Measurements from ENCODE around the gene NT5E.

The NT5E gene

GRCh38 chr6:85452441-85452881 is 2.6 kb downstream of the NT5E start:
- in situ Hi-C loops (cut with HindIII; ENCODE audit: low pct_ligation_motif_present, low sequenced_read_pairs): no loop called here
- Histone ChIP-seq H3K36me3 (replicated peaks) (no peaks in the 10 kb centered on the region), H3K27ac (peak overlapping the region; percentile 95), H3K27me3 (replicated peaks) (no peaks in the 10 kb centered on the region), H3K4me3 (ENCODE audit: low read depth, low read length) (peak overlapping the region; percentile 96)
- TF ChIP-seq CTCF (IDR thresholded peaks at IDR 0.05; ENCODE audit: low read depth, low read length, missing control alignments): no peak
- DNase-seq: peak; percentile 46

- in situ Hi-C loops (cut with HindIII; ENCODE audit: low pct_ligation_motif_present, low sequenced_read_pairs): no loop called here
- peak overlapping the region; percentile 96 for H3K4me3 ChIP-seq (ENCODE audit: low read depth, low read length)
Observed at GRCh38 chr6:85453052-85453451, 3.2 kb downstream of the NT5E start.

DNA sequence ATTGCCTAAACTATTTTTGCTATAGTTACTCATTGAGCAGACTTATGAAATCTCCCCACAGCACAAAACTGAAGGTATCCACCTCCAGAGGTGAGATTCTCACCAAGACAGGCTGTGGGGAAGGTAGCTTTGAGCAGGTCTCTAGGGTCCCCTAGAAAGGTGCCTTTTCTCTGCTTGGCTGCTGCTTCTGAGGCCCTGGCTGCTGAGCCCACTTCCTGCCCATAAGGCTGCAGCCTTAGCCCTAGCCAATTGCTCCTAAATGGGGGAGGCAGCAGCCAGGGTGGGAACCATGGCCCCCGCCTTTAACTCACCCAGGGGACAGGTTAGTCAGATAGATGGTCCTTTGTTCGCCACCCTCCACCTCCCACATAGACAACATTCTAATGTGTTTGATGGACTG is 3.6 kb downstream of the NT5E start:
- Histone ChIP-seq H3K27me3 (replicated peaks) (no peaks in the 10 kb centered on the region), H3K36me3 (replicated peaks) (no peaks in the 10 kb centered on the region), H3K27ac (no peak overlapping the region), H3K4me3 (ENCODE audit: low read depth, low read length) (peak overlapping the region; percentile 96)
- in situ Hi-C loops (cut with HindIII; ENCODE audit: low pct_ligation_motif_present, low sequenced_read_pairs): no loop called here
- DNase-seq: no peak
- TF ChIP-seq CTCF (IDR thresholded peaks at IDR 0.05; ENCODE audit: low read depth, low read length, missing control alignments): no peak

More at GRCh38 chr6:85453052-85453451, 3.2 kb downstream of the NT5E start:
- no peak for TF ChIP-seq CTCF (IDR thresholded peaks at IDR 0.05; ENCODE audit: low read depth, low read length, missing control alignments)
- H3K36me3 ChIP-seq (replicated peaks): no peaks in the 10 kb centered on the region
- H3K27ac ChIP-seq: no peak overlapping the region
- no peaks in the 10 kb centered on the region for H3K27me3 ChIP-seq (replicated peaks)
- no peak for DNase-seq

DNA sequence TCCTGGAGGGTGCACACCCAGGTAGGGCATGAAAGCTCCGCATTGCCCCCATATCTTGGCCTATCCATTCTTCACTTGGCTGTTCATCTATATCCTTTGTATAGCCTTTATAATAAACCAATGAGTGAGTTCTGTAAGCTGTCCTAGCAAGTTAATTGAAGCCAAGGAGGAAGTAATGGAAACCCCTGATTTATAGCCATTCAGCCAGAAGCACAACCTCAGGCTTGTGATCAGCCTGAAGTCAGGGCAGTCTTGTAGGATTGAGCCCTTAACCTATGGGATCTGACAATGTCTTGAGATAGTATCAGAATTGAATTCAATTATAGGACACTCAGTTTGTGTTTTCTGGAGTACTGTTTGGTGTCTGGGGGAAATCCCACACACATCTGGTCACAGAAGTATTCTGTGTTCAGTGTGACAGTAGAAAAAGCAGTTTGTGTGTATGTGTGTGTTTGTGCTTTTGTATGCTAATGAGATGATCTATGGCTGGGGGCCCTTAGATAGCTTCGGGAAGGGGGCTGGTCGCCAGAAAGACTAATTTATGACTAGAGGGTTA is 5.7 kb downstream of the NT5E start:
- Histone ChIP-seq H3K4me3 (ENCODE audit: low read depth, low read length) (no peak overlapping the region), H3K27ac (no peak overlapping the region), H3K27me3 (replicated peaks) (no peaks in the 10 kb centered on the region), H3K36me3 (replicated peaks) (no peaks in the 10 kb centered on the region)
- no peak for DNase-seq
- in situ Hi-C loops (cut with HindIII; ENCODE audit: low pct_ligation_motif_present, low sequenced_read_pairs): no loop called here
- no peak for TF ChIP-seq CTCF (IDR thresholded peaks at IDR 0.05; ENCODE audit: low read depth, low read length, missing control alignments)

- in situ Hi-C loops (cut with HindIII; ENCODE audit: low pct_ligation_motif_present, low sequenced_read_pairs): no loop called here
- no peak overlapping the region for H3K4me3 ChIP-seq (ENCODE audit: low read depth, low read length)
- no peak for TF ChIP-seq CTCF (IDR thresholded peaks at IDR 0.05; ENCODE audit: low read depth, low read length, missing control alignments)
- DNase-seq: no peak
- H3K27me3 ChIP-seq (replicated peaks): no peaks in the 10 kb centered on the region
- no peak overlapping the region for H3K27ac ChIP-seq
- H3K36me3 ChIP-seq (replicated peaks): no peaks in the 10 kb centered on the region
Observed at GRCh38 chr6:85456782-85457181, 6.9 kb downstream of the NT5E start.

DNA sequence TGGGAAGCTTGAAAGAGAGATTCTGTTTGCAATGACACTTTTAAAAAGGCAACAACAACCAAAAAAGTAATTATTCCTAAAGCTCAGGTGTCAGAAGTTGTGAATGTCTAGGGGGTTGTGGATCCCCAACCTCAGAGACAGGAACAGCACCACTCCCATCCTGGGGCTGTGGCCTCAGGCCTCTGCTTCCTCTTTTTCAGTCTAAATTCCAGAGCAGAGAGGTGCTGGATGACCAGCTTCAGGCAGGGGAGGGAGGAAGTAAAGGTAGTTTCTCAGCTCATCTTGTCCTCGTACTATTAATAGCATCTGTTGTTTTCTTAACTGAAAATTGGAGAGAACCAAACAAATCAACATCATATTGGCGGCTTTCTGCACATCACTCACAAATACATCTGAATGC is 8.3 kb downstream of the NT5E start:
- no peak overlapping the region for H3K27ac ChIP-seq
- in situ Hi-C loops (cut with HindIII; ENCODE audit: low pct_ligation_motif_present, low sequenced_read_pairs): no loop called here

More for the DNA sequence above, 8.3 kb downstream of the NT5E start:
- no peak for TF ChIP-seq CTCF (IDR thresholded peaks at IDR 0.05; ENCODE audit: low read depth, low read length, missing control alignments)
- no peak overlapping the region for H3K4me3 ChIP-seq (ENCODE audit: low read depth, low read length)
- H3K27me3 ChIP-seq (replicated peaks): no peaks in the 10 kb centered on the region
- no peaks in the 10 kb centered on the region for H3K36me3 ChIP-seq (replicated peaks)
- no peak for DNase-seq
